Measurements from ENCODE around the gene RHOH. TPM values are rescaled to one million over a fixed set of nuclear protein-coding genes. Genes with fewer than 3 reads are reported as not detected.
A peak's percentile ranks its signal among the peaks of the same experiment; 100 is the strongest.

Gene RHOH
- total and polyA plus RNA-seq, 10 of the 15 experiments (the other 5 are each of a cell fraction or from before 2014, with no cell fraction given), result 46.5 to 120 (median 57.9) TPM

DNA sequence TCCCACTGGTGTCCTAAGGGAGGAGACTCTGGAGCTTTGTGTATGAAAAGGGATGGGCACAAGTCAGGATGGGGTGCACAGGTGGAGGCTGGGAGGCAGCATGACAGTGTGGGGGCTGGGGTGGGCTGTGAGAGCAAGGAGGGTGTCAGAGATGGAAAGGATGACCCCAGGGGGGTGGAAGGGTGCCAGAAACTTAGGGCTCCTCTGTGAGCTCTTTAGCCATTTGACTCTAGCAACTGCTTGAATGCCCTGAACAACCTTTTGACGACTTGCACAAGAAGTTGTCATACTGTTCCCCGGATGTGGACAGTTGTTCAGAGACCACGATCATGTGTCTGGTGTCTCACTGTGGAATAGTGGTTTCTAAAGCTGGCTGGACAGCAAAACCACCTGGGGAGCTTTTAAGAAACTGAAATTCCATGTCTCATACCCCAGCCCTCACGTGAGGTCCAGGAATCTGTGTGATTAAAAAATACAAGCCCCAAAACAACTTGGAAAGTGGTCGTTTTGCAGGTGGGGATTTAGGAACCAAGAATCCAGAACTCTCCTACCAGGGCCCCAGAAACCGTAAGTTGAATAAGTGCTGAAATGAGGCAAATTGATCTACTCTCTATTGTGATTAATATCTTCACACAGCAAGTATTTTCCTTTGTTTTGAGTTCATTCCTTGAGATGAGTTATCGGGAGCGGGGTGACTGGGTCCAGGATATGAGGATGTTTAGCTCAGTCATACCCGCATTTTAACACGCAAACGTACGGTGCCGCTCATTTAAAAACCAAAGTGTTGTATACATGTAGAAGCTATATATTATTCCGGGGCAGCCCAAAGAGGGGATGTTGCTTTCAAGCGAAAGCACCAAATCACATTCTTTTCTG lies 3.4 kb downstream of the RHOH start (continued):
- TF ChIP-seq, protein P1, sequence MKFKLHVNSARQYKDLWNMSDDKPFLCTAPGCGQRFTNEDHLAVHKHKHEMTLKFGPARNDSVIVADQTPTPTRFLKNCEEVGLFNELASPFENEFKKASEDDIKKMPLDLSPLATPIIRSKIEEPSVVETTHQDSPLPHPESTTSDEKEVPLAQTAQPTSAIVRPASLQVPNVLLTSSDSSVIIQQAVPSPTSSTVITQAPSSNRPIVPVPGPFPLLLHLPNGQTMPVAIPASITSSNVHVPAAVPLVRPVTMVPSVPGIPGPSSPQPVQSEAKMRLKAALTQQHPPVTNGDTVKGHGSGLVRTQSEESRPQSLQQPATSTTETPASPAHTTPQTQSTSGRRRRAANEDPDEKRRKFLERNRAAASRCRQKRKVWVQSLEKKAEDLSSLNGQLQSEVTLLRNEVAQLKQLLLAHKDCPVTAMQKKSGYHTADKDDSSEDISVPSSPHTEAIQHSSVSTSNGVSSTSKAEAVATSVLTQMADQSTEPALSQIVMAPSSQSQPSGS (IDR thresholded peaks at IDR 0.05; ENCODE audit: low read length), result no peak
- TF ChIP-seq PML (IDR thresholded peaks at IDR 0.05; ENCODE audit: low read length), result no peak
- TF ChIP-seq, protein P2, sequence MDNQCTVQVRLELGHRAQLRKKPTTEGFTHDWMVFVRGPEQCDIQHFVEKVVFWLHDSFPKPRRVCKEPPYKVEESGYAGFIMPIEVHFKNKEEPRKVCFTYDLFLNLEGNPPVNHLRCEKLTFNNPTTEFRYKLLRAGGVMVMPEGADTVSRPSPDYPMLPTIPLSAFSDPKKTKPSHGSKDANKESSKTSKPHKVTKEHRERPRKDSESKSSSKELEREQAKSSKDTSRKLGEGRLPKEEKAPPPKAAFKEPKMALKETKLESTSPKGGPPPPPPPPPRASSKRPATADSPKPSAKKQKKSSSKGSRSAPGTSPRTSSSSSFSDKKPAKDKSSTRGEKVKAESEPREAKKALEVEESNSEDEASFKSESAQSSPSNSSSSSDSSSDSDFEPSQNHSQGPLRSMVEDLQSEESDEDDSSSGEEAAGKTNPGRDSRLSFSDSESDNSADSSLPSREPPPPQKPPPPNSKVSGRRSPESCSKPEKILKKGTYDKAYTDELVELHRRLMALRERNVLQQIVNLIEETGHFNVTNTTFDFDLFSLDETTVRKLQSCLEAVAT (IDR thresholded peaks at IDR 0.05), result peak; percentile 92
- peak; percentile 6; the same call in 1 of the 2 replicates for TF ChIP-seq ZSCAN29 (IDR thresholded peaks at IDR 0.05)
- TF ChIP-seq, protein P3, sequence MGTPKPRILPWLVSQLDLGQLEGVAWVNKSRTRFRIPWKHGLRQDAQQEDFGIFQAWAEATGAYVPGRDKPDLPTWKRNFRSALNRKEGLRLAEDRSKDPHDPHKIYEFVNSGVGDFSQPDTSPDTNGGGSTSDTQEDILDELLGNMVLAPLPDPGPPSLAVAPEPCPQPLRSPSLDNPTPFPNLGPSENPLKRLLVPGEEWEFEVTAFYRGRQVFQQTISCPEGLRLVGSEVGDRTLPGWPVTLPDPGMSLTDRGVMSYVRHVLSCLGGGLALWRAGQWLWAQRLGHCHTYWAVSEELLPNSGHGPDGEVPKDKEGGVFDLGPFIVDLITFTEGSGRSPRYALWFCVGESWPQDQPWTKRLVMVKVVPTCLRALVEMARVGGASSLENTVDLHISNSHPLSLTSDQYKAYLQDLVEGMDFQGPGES (IDR thresholded peaks at IDR 0.05), result no peak
- peak; percentile 85 for TF ChIP-seq TBL1XR1 (IDR thresholded peaks at IDR 0.05; ENCODE audit: low read depth, low read length)
- TF ChIP-seq TCF7 (IDR thresholded peaks at IDR 0.05; ENCODE audit: borderline replicate concordance), result peak; percentile 28; the same call in 1 of the 2 replicates
- TF ChIP-seq POU2F2 (IDR thresholded peaks at IDR 0.05; ENCODE audit: borderline replicate concordance, low read depth, low read length), result peak; percentile 90; the same call in 2 of the 3 replicates
- TF ChIP-seq GATAD2B (conservative IDR thresholded peaks at IDR 0.05; ENCODE audit: low read depth), result 0 out of 2 replicates have a peak, but pooled peaks have one; percentile 33
- no peak for TF ChIP-seq SP1 (IDR thresholded peaks at IDR 0.05; ENCODE audit: low read depth, low read length)
- peak; percentile 14; the same call in 1 of the 2 replicates for TF ChIP-seq ZNF384 (IDR thresholded peaks at IDR 0.05; ENCODE audit: borderline replicate concordance, low read depth, low read length)
- TF ChIP-seq, protein P4, sequence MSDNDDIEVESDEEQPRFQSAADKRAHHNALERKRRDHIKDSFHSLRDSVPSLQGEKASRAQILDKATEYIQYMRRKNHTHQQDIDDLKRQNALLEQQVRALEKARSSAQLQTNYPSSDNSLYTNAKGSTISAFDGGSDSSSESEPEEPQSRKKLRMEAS (IDR thresholded peaks at IDR 0.05; ENCODE audit: low read depth, low read length), result 0 out of 2 replicates have a peak, but pooled peaks have one; percentile 43
- TF ChIP-seq RCOR1 (conservative IDR thresholded peaks at IDR 0.05; ENCODE audit: low read depth, low read length), result 0 out of 2 replicates have a peak, but pooled peaks have one; percentile 62
- TF ChIP-seq SMAD5 (IDR thresholded peaks at IDR 0.05; ENCODE audit: low read depth), result peak; percentile 73; the same call in 1 of the 2 replicates
- no peak for TF ChIP-seq RB1 (IDR thresholded peaks at IDR 0.05; ENCODE audit: borderline replicate concordance)
- TF ChIP-seq POLR2AphosphoS2 (IDR thresholded peaks at IDR 0.05; ENCODE audit: low read depth, low read length), result peak; percentile 92
- peak in 1 of 2 experiments; percentile 32; a peak in 1 of 4 replicates for TF ChIP-seq ETV6 (conservative IDR thresholded peaks at IDR 0.05 in 1 of 2, IDR thresholded peaks at IDR 0.05 in 1 of 2; ENCODE audit: borderline replicate concordance in 1 of 2, low read depth in 1 of 2)
- peak; percentile 80 for TF ChIP-seq PAX5 (IDR thresholded peaks at IDR 0.05; ENCODE audit: borderline replicate concordance, low read depth, low read length)
- TF ChIP-seq, protein P5, sequence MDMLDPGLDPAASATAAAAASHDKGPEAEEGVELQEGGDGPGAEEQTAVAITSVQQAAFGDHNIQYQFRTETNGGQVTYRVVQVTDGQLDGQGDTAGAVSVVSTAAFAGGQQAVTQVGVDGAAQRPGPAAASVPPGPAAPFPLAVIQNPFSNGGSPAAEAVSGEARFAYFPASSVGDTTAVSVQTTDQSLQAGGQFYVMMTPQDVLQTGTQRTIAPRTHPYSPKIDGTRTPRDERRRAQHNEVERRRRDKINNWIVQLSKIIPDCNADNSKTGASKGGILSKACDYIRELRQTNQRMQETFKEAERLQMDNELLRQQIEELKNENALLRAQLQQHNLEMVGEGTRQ (IDR thresholded peaks at IDR 0.05; ENCODE audit: borderline replicate concordance, low read depth, low read length), result peak; percentile 15; the same call in 1 of the 2 replicates
- peak; percentile 85; the same call in 1 of the 2 replicates for TF ChIP-seq NBN (IDR thresholded peaks at IDR 0.05)
- TF ChIP-seq JUNB (IDR thresholded peaks at IDR 0.05), result peak; percentile 58
- TF ChIP-seq MYB (IDR thresholded peaks at IDR 0.05; ENCODE audit: borderline replicate concordance, low read depth, low read length), result no peak
- TF ChIP-seq, protein P6, sequence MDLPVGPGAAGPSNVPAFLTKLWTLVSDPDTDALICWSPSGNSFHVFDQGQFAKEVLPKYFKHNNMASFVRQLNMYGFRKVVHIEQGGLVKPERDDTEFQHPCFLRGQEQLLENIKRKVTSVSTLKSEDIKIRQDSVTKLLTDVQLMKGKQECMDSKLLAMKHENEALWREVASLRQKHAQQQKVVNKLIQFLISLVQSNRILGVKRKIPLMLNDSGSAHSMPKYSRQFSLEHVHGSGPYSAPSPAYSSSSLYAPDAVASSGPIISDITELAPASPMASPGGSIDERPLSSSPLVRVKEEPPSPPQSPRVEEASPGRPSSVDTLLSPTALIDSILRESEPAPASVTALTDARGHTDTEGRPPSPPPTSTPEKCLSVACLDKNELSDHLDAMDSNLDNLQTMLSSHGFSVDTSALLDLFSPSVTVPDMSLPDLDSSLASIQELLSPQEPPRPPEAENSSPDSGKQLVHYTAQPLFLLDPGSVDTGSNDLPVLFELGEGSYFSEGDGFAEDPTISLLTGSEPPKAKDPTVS (IDR thresholded peaks at IDR 0.05; ENCODE audit: low read depth, low read length), result no peak
- TF ChIP-seq NR2C1 (IDR thresholded peaks at IDR 0.05), result no peak

Measured in GM12878 (cell line).